ENCODE results near the gene SIPA1L2.

GRCh38 chr1:232662910-232663309 is 33.0 kb upstream of the SIPA1L2 start:
- no peak for TF ChIP-seq CTCF (IDR thresholded peaks at IDR 0.05)
- TF ChIP-seq POLR2A (IDR thresholded peaks at IDR 0.05): no peak
